NCI-H2029 treated with DMSO at 0.1 percent for 48 hours (cell line): ENCODE data around the gene MYO3B.
"Not testable (repeated sequence)": the region's sequence is repeated elsewhere in the genome, so short reads cannot be mapped to it uniquely, and the experiment has no call there.

ENCODE experiments used
- DNase-seq: peaks from one replicate; lab custom pipeline; 2025; lab: John Stamatoyannopoulos, UW

The MYO3B gene

DNA sequence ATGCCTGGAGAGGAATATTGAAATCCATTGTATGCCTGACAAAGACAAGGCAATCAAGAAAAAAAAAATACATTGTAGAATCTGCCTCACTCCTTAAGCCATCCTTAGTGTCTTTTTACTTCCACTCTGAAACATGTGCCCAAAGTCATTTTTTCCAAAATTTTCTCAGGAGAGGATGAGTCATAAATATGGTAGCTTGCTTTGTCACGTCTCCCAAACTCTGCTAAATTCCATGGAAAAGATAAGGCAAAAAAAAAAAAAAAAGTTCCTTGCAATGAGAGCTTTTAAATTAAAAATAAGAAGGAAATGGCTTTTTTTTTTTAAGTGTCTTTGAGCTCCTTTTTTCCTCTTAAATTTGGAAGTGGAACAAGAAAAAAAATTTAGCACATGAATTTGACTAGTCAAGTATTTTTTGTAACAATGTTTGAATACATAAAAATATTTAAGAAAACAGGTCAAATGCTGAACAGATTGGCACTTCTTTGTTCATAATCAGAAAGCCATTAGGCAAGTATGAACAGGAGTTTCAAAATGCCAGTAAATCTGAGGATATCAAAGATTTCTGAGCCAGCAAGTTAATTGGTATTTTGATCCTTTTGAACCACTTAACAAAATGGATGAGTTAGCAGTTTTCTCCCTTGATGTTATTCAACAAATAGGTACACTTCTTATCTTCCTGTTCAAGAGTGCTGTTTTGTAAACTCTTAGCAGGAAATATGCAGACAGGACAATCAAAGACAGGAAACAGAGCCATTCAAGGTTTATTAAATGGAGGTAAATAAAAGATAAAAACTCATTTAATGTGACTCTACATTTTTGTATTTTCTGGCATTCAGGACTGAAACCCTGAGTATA is 289.8 kb downstream of the MYO3B start:
- DNase-seq = no peak

- DNase-seq = no peak
These were observed 290.6 kb downstream of the MYO3B start for GRCh38 chr2:170468557-170468956.

DNA sequence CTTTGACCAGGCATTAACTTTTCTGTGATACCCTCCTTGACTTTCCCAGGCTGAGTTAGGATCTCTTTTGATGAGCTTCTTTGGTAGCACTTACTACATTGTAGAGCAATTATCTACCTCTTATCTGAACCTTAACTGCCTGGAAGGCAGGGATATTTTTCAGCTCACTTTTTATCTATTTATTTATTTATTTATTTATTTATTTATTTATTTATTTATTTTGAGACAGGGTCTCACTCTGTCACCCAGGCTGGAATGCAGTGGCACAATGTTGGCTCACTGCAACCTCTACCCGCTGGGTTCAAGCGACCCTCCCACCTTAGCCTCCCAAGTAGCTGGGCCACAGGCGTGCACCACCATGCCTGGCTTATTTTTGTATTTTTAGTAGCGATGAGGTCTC is 294.6 kb downstream of the MYO3B start:
- DNase-seq = not testable (repeated sequence)

DNA sequence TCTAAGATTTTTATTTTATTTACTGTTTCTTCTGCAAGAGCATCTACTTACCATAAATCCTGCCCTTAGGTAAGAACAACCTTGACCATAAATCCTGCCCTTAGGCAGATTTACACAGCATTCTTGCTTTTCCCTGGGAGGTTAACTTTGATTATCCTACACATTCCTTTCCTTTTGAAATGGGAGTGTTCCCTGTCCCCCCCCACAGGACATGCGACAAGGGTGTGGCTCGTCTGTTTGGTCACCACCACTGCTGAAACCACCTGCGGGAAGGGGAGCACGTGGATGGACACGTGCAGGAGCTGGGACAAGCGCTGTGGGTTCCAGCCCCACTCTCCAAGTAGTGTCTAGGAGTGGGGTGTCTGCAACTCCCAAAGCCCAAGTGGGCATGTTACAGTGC is 297.9 kb downstream of the MYO3B start:
- no peak for DNase-seq

DNA sequence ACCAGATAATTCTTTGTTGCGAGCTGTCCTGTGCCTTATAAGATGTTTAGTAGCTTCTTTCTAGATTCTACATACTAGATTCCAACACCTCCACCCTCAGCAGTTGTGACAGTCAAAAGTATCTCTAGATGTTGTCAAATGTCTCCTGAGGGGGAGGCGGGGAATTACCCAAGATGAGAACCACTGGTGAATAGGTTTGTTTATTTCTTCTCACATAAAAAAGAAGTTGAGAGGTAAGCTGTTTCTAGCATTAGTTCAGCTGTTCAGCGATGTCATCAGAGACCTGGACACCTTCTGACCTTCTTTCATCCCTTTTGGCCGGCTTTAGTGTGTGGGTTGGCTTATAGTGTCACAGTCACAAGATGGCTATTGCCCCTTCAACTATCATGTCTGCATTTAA is 299.7 kb downstream of the MYO3B start:
- DNase-seq = no peak

DNA sequence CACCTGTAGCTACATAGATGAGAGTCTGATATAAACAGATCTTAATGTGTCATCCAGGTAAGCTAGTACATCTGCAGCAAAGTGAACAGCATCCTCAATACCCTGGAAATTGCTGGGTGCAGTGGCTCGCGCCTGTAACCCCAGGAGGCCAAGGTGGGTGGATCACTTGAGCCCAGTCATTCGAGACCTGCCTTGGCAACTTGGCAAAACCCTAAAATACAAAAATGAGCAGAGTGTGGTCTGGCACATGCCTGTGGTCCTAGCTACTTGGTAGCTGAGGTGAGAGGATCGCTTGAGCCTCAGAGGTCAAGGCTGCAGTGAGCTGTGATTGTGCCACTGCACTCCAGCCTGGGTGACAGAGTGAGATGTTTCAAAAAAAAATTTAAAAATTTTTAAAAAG is 303.3 kb downstream of the MYO3B start:
- no peak for DNase-seq

- no peak for DNase-seq
These were observed 306.6 kb downstream of the MYO3B start for GRCh38 chr2:170484552-170484951.

GRCh38 chr2:170485254-170486026 is 307.5 kb downstream of the MYO3B start:
- no peak for DNase-seq

GRCh38 chr2:170486730-170487129 is 308.8 kb downstream of the MYO3B start:
- no peak for DNase-seq

- no peak for DNase-seq
These were observed 310.9 kb downstream of the MYO3B start for GRCh38 chr2:170488807-170489206.

DNA sequence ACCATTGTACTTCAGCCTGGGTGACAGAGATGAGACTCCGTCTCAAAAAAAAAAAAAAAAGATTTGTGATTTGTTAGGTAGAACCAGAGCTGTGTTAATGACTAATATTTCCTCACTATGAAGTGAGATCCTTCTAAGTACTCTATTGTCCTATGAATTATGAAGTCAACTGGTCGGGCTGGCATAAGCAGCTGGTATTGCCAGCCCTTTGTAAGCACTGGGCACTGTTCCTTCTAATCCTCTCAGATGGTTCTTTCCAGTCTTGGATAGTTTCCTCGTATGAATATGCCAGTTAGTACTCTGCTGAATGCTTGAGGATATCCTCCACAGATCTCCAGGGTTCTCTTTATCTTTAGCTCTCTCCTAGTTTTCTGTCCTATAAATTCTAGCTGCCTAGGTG is 314.1 kb downstream of the MYO3B start:
- DNase-seq = no peak

- DNase-seq = no peak
These were observed 315.6 kb downstream of the MYO3B start for GRCh38 chr2:170493426-170494097.

GRCh38 chr2:170495896-170496295 is 317.9 kb downstream of the MYO3B start:
- DNase-seq = no peak

GRCh38 chr2:170498619-170499018 is 320.7 kb downstream of the MYO3B start:
- DNase-seq = no peak

GRCh38 chr2:170500104-170500503 is 322.2 kb downstream of the MYO3B start:
- no peak for DNase-seq

DNA sequence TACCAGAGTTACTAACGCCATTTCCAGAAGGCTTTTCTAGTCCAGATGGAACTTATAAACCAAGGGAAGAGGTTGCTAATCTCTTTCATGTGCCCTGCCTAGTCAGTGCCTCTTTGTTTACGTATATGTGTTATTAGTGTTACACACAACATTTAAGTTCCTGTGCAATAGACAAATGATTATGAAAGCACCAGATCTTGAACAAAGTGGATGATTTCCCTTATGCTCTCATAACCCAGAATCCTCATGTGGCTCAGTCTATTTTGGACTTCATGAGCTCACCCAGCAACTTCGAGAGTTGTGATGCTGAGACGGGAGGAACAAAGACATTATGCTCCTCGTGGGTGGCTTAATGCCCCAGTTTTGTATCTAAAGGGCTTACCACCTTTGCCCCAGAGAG is 322.8 kb downstream of the MYO3B start:
- no peak for DNase-seq

DNA sequence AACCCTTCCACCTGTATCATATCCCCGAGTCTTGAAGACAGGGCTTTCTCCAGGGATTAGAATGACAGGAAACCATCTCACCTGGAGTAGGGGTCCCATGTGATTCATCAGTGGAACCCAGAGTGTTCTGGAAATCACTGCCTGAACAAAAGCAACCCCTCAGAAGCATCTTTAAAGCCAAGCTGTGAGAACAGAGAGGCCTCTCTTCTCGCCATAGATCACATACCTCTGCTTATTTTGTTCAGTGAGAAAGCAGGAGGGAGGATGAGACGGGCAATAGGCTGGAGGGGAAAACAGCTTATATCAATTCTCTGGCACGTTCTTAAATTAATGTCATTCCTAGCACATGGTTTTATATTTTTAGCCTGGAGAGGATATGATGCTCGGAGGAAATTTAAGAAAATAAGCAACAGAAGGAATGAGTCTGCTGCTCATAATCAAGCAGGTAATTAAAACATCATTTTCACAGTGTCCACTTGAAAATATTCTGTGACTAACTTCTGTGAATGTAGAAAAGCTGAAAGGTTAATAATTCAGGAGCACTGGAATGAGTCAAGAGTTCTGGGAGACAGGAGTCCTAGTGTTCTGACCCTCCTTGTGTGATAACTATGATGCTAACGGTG is 323.6 kb downstream of the MYO3B start:
- DNase-seq = no peak

- no peak for DNase-seq
These were observed 324.6 kb downstream of the MYO3B start for GRCh38 chr2:170502361-170503130.

GRCh38 chr2:170503563-170503962 is 325.6 kb downstream of the MYO3B start:
- no peak for DNase-seq

DNA sequence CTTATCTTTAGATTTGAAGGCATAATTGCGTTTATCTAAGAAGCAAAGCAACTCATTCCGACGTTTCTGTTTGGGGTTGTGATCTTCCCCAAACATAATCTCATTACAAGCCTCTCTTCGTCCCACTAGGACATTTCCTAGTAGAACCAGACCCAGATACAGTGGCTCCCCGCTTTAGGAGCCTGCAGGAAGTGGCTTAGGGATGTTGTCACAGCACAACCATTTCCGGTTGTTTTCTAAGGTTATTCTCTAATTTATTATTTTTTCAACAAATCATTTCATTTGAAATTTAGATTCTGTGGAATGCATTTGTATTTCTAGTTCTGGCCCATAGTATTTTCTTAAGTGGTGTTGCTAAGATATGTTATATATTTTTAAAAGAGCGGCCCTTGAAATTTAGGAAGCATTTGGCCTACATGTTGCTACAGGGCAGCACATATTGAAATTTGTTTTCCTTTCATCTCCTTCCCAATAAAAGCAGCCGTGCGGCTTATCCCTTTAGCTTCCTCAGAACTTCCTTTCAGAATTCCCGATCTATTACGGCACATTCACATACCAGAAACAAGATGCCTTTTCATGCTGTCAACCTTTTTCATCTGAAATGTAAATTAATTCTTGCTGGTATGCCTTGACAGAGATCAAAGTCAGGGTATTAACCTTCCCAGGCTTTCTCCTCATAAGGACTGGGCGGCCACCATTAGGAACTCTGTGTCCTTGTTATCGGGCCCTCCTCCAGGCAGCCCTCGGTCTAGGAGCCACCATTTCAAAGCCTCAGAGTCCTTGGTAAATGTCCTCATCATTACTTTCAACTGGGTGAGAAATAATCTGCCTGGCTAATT is 326.2 kb downstream of the MYO3B start:
- DNase-seq = no peak

- DNase-seq = no peak
These were observed 326.8 kb downstream of the MYO3B start for GRCh38 chr2:170504810-170505145.
